ENCODE data around the gene MYOM3.

The MYOM3 gene

GRCh38 chr1:24138476-24139221, 26.7 kb upstream of the MYOM3 start:
- no peak for DNase-seq (ENCODE audit: low spot score)

- no peak for DNase-seq (ENCODE audit: low spot score)
These were observed 25.1 kb upstream of the MYOM3 start for GRCh38 chr1:24136956-24137539.

- DNase-seq (ENCODE audit: low spot score): no peak
These were observed 22.4 kb upstream of the MYOM3 start for GRCh38 chr1:24134376-24134775.

GRCh38 chr1:24133819-24134218, 21.9 kb upstream of the MYOM3 start:
- DNase-seq (ENCODE audit: low spot score): no peak

GRCh38 chr1:24130385-24130784, 18.4 kb upstream of the MYOM3 start:
- no peak for DNase-seq (ENCODE audit: low spot score)

- DNase-seq (ENCODE audit: low spot score): no peak
These were observed 15.9 kb upstream of the MYOM3 start for GRCh38 chr1:24127801-24128363.

- DNase-seq (ENCODE audit: low spot score): no peak
These were observed 15.3 kb upstream of the MYOM3 start for GRCh38 chr1:24127134-24127800.

GRCh38 chr1:24126672-24127023, 14.7 kb upstream of the MYOM3 start:
- no peak for DNase-seq (ENCODE audit: low spot score)

GRCh38 chr1:24126018-24126671, 14.2 kb upstream of the MYOM3 start:
- DNase-seq (ENCODE audit: low spot score): peak; percentile 63

- DNase-seq (ENCODE audit: low spot score): no peak
These were observed 13.5 kb upstream of the MYOM3 start for GRCh38 chr1:24125456-24125855.

GRCh38 chr1:24124980-24125379, 13.0 kb upstream of the MYOM3 start:
- DNase-seq (ENCODE audit: low spot score): no peak

- DNase-seq (ENCODE audit: low spot score): no peak
These were observed 11.7 kb upstream of the MYOM3 start for GRCh38 chr1:24123611-24124010.

GRCh38 chr1:24122776-24123175, 10.8 kb upstream of the MYOM3 start:
- no peak for DNase-seq (ENCODE audit: low spot score)

- DNase-seq (ENCODE audit: low spot score): no peak
These were observed 9.5 kb upstream of the MYOM3 start for GRCh38 chr1:24121406-24121805.

GRCh38 chr1:24120965-24121364, 9.0 kb upstream of the MYOM3 start:
- DNase-seq (ENCODE audit: low spot score): no peak

GRCh38 chr1:24119859-24120756, 8.2 kb upstream of the MYOM3 start:
- no peak for DNase-seq (ENCODE audit: low spot score)

GRCh38 chr1:24119489-24119858, 7.5 kb upstream of the MYOM3 start:
- no peak for DNase-seq (ENCODE audit: low spot score)

- DNase-seq (ENCODE audit: low spot score): no peak
These were observed 6.7 kb upstream of the MYOM3 start for GRCh38 chr1:24118410-24119242.

- DNase-seq (ENCODE audit: low spot score): no peak
These were observed 5.9 kb upstream of the MYOM3 start for GRCh38 chr1:24117722-24118409.

GRCh38 chr1:24117132-24117531, 5.2 kb upstream of the MYOM3 start:
- no peak for DNase-seq (ENCODE audit: low spot score)
